ENCODE results near the gene SP100.

Gene SP100

DNA sequence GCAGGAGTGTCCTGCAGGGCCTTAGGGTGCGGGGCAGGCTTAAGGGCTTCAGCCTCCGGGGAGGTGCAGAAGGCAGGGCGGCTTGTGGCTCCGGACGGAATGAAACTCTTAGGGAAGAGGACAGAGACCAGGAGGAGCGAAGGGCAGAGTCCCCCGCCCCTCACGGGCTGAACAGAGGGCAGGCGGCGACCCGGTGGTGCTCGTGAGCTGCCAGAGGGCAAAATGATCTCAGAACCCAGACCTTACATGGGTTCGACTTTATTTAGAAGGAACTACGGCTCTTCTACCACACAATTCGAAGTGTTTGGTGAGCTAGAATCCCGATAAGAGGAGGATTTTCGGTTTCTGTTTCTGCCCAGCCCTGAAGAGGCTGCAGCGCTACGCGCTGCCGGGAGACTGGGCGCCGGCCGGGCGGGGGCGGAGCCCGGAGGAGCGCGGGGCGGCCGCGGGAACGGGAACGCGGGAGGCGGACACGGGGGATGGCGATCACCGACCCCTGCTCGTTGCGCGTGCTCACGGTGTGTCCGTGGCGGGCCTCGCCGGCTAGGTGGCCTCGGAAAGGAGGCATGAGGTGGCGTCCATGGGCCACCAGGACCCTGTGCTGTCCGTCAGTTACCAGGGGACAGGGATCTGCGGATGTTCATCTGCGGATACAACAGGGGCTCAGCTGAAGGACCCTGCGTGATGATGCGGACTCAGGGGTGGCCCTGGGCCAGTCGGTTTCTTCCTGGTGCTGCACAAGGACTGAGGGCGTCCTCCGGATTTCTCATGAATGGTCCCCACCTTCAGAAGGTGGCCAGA, 4.2 kb upstream of the SP100 start:
- peak; percentile 64 for DNase-seq (ENCODE audit: low read depth)
- H3K4me3 ChIP-seq (ENCODE audit: low read depth, low read length) = peak overlapping the region; percentile 77
- peak; percentile 34 for TF ChIP-seq CTCF (conservative IDR thresholded peaks at IDR 0.05; ENCODE audit: low read depth, low read length)

GRCh38 chr2:230412371-230412711, 3.7 kb upstream of the SP100 start:
- H3K4me3 ChIP-seq (ENCODE audit: low read depth, low read length) = peak overlapping the region; percentile 77
- no peak for DNase-seq (ENCODE audit: low read depth)
- no peak for TF ChIP-seq CTCF (conservative IDR thresholded peaks at IDR 0.05; ENCODE audit: low read depth, low read length)

DNA sequence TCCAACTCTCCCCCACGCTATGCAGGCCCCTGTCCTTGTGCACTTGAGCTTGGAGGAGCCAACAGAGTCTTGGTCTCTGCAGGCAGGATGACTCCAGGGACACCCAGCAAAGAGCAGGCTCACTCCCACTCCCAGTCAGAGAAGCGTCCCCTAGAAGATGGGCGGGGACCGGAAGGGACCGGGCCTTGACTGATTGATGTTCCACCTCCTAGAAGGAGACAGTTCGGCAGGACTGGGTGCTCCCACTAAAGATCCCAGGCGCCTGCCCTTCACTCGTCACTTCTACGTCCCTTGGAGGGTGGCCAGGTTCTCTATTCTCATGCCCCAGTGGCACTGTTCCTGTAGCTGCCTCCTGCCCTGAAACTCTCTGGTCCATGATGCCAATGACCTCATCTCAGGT, 3.2 kb upstream of the SP100 start:
- TF ChIP-seq CTCF (conservative IDR thresholded peaks at IDR 0.05; ENCODE audit: low read depth, low read length) = no peak
- H3K4me3 ChIP-seq (ENCODE audit: low read depth, low read length) = no peak overlapping the region
- no peak for DNase-seq (ENCODE audit: low read depth)

- no peak for DNase-seq (ENCODE audit: low read depth)
- no peak overlapping the region for H3K4me3 ChIP-seq (ENCODE audit: low read depth, low read length)
- no peak for TF ChIP-seq CTCF (conservative IDR thresholded peaks at IDR 0.05; ENCODE audit: low read depth, low read length)
Measured at GRCh38 chr2:230413479-230413878, 2.5 kb upstream of the SP100 start.

DNA sequence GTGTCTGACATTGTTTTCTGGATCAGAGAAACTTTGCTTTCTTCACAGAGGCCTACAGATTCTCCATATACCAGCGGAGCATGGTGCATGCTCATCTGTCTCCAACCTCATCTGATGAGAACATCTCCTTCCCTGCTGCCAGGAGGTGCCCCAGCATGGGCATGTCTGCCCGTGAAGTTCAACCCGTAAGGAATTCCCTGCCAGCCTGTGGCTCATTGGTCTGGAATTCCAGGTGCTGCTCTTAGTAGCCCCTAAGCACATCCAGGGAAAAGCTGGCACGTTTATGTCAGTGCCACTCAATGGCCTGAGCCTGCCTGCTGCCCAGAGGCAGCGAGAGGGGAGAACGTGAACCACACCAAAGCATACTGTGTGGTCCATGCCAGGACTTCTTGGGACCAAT, 1.7 kb upstream of the SP100 start:
- no peak for DNase-seq (ENCODE audit: low read depth)
- H3K4me3 ChIP-seq (ENCODE audit: low read depth, low read length) = no peak overlapping the region
- TF ChIP-seq CTCF (conservative IDR thresholded peaks at IDR 0.05; ENCODE audit: low read depth, low read length) = no peak

- H3K4me3 ChIP-seq (ENCODE audit: low read depth, low read length) = peak overlapping the region; percentile 72
- no peak for TF ChIP-seq CTCF (conservative IDR thresholded peaks at IDR 0.05; ENCODE audit: low read depth, low read length)
- DNase-seq (ENCODE audit: low read depth) = no peak
Measured at GRCh38 chr2:230417436-230417835, 1.4 kb downstream of the SP100 start.

DNA sequence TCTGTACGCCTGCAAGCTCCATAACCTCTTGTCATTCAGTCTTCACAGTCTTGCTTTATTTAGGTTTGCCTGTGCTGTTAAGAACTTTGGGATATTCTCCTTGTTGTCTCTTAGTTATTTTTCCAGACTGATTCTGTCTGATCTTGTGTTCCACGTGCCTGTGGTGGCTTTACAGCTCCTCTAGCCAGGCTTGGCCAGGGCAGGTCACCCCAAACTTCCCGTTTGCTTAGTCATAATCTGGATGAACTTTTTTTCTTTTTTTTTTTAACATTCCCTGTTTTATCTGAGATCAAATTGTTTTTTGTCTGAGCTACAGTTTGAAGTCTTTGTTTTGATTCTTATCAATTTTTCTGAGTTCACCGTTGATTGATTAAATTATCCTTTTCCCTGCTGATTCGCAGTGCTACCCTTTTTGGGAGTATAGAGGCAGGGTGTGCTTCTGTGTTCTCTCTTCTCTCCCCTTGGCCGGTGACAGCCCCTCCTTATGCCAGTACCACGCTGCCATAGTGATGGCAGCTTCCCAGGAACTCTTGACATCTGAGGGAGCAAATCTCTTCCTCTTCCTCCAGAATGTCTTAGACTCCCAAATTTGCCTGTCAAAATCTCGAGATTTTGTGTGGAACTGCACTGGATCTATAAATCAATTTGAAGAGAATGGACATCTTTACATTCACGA, 2.5 kb downstream of the SP100 start:
- DNase-seq (ENCODE audit: low read depth) = peak; percentile 75
- TF ChIP-seq CTCF (conservative IDR thresholded peaks at IDR 0.05; ENCODE audit: low read depth, low read length) = no peak
- peak overlapping the region; percentile 72 for H3K4me3 ChIP-seq (ENCODE audit: low read depth, low read length)

All from choroid plexus epithelial cell (primary cell).